Inflammatory macrophage (primary cell): ENCODE measurements around the gene FBXO15.

Experiments
- DNase-seq, 2 donors: peaks; one replicate each; pipeline ENCODE4 v3.0.0-alpha.2; 2020 to 2022

Gene FBXO15

GRCh38 chr18:74153377-74153776 is 5.7 kb upstream of the FBXO15 start:
- no peak for DNase-seq

GRCh38 chr18:74152857-74153256 is 5.2 kb upstream of the FBXO15 start:
- DNase-seq = peak in 1 of 2 donors; percentile 68

GRCh38 chr18:74152270-74152669 is 4.6 kb upstream of the FBXO15 start:
- no peak for DNase-seq

GRCh38 chr18:74149878-74150277 is 2.2 kb upstream of the FBXO15 start:
- DNase-seq = no peak

- peak in 1 of 2 donors; percentile 5 for DNase-seq
Observed at GRCh38 chr18:74148543-74149070, 973 bp upstream of the FBXO15 start.

- DNase-seq = no peak
Observed at GRCh38 chr18:74147491-74147778, 199 bp downstream of the FBXO15 start.

GRCh38 chr18:74146756-74147155 is 878 bp downstream of the FBXO15 start:
- DNase-seq = no peak

GRCh38 chr18:74142252-74142651 is 5.4 kb downstream of the FBXO15 start:
- no peak for DNase-seq

GRCh38 chr18:74141667-74142066 is 6.0 kb downstream of the FBXO15 start:
- no peak for DNase-seq

GRCh38 chr18:74140582-74140981 is 7.1 kb downstream of the FBXO15 start:
- peak; percentile 40 to 57 for DNase-seq

- DNase-seq = peak; percentile 77 to 85
Observed at GRCh38 chr18:74139888-74140287, 7.7 kb downstream of the FBXO15 start.

GRCh38 chr18:74139411-74139810 is 8.2 kb downstream of the FBXO15 start:
- DNase-seq = peak; percentile 61 to 82

GRCh38 chr18:74137920-74138538 is 9.6 kb downstream of the FBXO15 start:
- no peak for DNase-seq

GRCh38 chr18:74132201-74132600 is 15.4 kb downstream of the FBXO15 start:
- no peak for DNase-seq

- no peak for DNase-seq
Observed at GRCh38 chr18:74131124-74131523, 16.5 kb downstream of the FBXO15 start.

GRCh38 chr18:74128159-74128558 is 19.5 kb downstream of the FBXO15 start:
- no peak for DNase-seq

- no peak for DNase-seq
Observed at GRCh38 chr18:74126684-74127655, 20.7 kb downstream of the FBXO15 start.

GRCh38 chr18:74124642-74125041 is 23.0 kb downstream of the FBXO15 start:
- no peak for DNase-seq

GRCh38 chr18:74123200-74123599 is 24.4 kb downstream of the FBXO15 start:
- no peak for DNase-seq

GRCh38 chr18:74116633-74117554 is 30.7 kb downstream of the FBXO15 start:
- peak; percentile 32 to 47 for DNase-seq

- no peak for DNase-seq
Observed at GRCh38 chr18:74115046-74115445, 32.6 kb downstream of the FBXO15 start.

- no peak for DNase-seq
Observed at GRCh38 chr18:74114116-74114515, 33.5 kb downstream of the FBXO15 start.

GRCh38 chr18:74113711-74114110 is 33.9 kb downstream of the FBXO15 start:
- DNase-seq = no peak
